Superior temporal gyrus (tissue), 1 donor: ENCODE results near the gene SRM.
"Not testable (repeated sequence)": the region's sequence is repeated elsewhere in the genome, so short reads cannot be mapped to it uniquely, and the experiment has no call there.

Source experiments
- DNase-seq: peaks from one replicate; pipeline ENCODE4 v3.0.0-alpha.2; 2016; ENCODE audit errors: extremely low spot score

Gene SRM

GRCh38 chr1:11044849-11045427, 14.9 kb downstream of the SRM start:
- no peak for DNase-seq

GRCh38 chr1:11044086-11044848, 15.6 kb downstream of the SRM start:
- no peak for DNase-seq

- DNase-seq, result no peak
Observed at GRCh38 chr1:11042995-11043874, 16.6 kb downstream of the SRM start.

- no peak for DNase-seq
Observed at GRCh38 chr1:11042065-11042464, 17.8 kb downstream of the SRM start.

- no peak for DNase-seq
Observed at GRCh38 chr1:11041048-11041447, 18.8 kb downstream of the SRM start.

- DNase-seq, result not testable (repeated sequence)
Observed at GRCh38 chr1:11040105-11040429, 19.8 kb downstream of the SRM start.

GRCh38 chr1:11039351-11040104, 20.3 kb downstream of the SRM start:
- no peak for DNase-seq

GRCh38 chr1:11037740-11038182, 22.1 kb downstream of the SRM start:
- peak; percentile 96 for DNase-seq

GRCh38 chr1:11037019-11037739, 22.6 kb downstream of the SRM start:
- not testable (repeated sequence) for DNase-seq

- no peak for DNase-seq
Observed at GRCh38 chr1:11031624-11032262, 28.1 kb downstream of the SRM start.

GRCh38 chr1:11030865-11031264, 29.0 kb downstream of the SRM start:
- DNase-seq, result no peak

- DNase-seq, result no peak
Observed at GRCh38 chr1:11028018-11028417, 31.8 kb downstream of the SRM start.

GRCh38 chr1:11027316-11027715, 32.5 kb downstream of the SRM start:
- no peak for DNase-seq

GRCh38 chr1:11026903-11027302, 32.9 kb downstream of the SRM start:
- DNase-seq, result no peak

GRCh38 chr1:11026052-11026451, 33.8 kb downstream of the SRM start:
- no peak for DNase-seq

GRCh38 chr1:11025618-11026017, 34.2 kb downstream of the SRM start:
- no peak for DNase-seq

- no peak for DNase-seq
Observed at GRCh38 chr1:11024874-11025203, 35.0 kb downstream of the SRM start.

GRCh38 chr1:11024154-11024873, 35.5 kb downstream of the SRM start:
- DNase-seq, result no peak

GRCh38 chr1:11023201-11023600, 36.6 kb downstream of the SRM start:
- no peak for DNase-seq

GRCh38 chr1:11019971-11020370, 39.8 kb downstream of the SRM start:
- no peak for DNase-seq
